AG10803 (cell line): Measurements from ENCODE around the gene VPS45.

Source experiments
- DNase-seq: peaks from one replicate; pipeline ENCODE4 v3.0.0; 2010; ENCODE audit warnings: low read depth
- H3K4me3 ChIP-seq: 2 replicates; pipeline ENCODE4 v1.5.1; 2011; ENCODE audit warnings: mild to moderate bottlenecking, low read length, control low read depth
- TF ChIP-seq, protein P1 (sequence below): conservative IDR thresholded peaks from 2 replicates; pipeline ENCODE4 v1.5.1; 2011; ENCODE audit warnings: mild to moderate bottlenecking, low read length, control low read depth, inconsistent platforms

The VPS45 gene

GRCh38 chr1:150106341-150106740 is 38.8 kb downstream of the VPS45 start:
- H3K4me3 ChIP-seq: no peak overlapping the region
- TF ChIP-seq, protein P1, sequence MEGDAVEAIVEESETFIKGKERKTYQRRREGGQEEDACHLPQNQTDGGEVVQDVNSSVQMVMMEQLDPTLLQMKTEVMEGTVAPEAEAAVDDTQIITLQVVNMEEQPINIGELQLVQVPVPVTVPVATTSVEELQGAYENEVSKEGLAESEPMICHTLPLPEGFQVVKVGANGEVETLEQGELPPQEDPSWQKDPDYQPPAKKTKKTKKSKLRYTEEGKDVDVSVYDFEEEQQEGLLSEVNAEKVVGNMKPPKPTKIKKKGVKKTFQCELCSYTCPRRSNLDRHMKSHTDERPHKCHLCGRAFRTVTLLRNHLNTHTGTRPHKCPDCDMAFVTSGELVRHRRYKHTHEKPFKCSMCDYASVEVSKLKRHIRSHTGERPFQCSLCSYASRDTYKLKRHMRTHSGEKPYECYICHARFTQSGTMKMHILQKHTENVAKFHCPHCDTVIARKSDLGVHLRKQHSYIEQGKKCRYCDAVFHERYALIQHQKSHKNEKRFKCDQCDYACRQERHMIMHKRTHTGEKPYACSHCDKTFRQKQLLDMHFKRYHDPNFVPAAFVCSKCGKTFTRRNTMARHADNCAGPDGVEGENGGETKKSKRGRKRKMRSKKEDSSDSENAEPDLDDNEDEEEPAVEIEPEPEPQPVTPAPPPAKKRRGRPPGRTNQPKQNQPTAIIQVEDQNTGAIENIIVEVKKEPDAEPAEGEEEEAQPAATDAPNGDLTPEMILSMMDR: no peak
- no peak for DNase-seq

GRCh38 chr1:150109586-150109985 is 42.0 kb downstream of the VPS45 start:
- DNase-seq: no peak
- TF ChIP-seq, protein P1: no peak
- H3K4me3 ChIP-seq: no peak overlapping the region

GRCh38 chr1:150110116-150110515 is 42.5 kb downstream of the VPS45 start:
- no peak for DNase-seq
- TF ChIP-seq, protein P1: no peak
- no peak overlapping the region for H3K4me3 ChIP-seq

DNA sequence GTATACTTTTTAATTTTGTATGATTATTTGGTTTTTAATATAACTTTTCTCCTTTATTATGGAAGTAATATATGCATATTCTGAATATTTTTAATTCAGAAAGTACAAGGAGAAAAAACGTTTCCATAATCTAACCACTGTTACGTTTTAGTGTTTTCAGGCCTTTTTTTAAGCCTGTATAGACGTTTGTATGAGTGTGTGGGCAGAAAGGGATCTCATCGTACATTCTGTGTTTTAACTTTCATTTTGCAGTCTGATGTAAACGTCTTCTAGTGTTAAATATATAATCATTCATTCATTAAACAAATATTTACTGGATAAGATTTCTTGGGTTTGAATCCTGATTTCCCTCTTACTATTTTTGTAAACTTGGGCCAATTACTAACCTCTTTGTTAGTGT is 44.1 kb downstream of the VPS45 start:
- DNase-seq: no peak
- H3K4me3 ChIP-seq: no peak overlapping the region
- TF ChIP-seq, protein P1: no peak

GRCh38 chr1:150115121-150115520 is 47.5 kb downstream of the VPS45 start:
- no peak for DNase-seq
- no peak overlapping the region for H3K4me3 ChIP-seq
- TF ChIP-seq, protein P1: no peak

GRCh38 chr1:150118716-150119115 is 51.1 kb downstream of the VPS45 start:
- TF ChIP-seq, protein P1: no peak
- H3K4me3 ChIP-seq: no peak overlapping the region
- DNase-seq: peak; percentile 7

DNA sequence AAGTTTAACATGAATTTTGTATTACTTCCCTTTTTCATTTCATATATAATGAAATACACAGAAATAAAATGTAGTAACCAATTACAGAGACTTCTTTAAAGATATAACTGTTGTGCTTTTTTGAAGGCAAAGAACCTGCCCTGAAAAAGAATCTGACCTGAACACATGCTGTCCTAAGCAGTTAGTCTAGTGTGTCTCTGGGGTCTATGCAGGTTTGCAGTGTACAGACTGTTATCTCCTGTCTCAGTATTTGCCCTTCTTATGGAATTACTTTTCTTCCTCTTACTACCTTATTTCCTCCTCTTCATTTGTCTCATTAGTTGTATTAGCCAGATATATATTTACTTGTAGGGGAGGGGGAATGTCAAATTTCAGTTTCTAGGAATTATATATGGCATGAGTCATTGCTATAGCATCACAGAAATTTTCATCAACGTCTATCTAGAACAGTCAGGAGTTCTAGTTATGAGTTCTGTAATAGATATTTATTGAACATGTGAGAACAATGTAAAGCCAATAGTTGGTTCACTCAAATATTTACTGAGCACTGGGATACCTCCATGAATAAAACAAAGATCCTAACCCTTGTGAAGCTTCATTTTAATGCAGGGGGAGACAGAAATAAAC is 53.8 kb downstream of the VPS45 start:
- H3K4me3 ChIP-seq: no peak overlapping the region
- DNase-seq: no peak
- TF ChIP-seq, protein P1: no peak
